SK-N-SH treated with all-trans-retinoic acid at 6 μM for 48 hours (cell line): ENCODE results near the gene FGB.

Experiments
- ATAC-seq: fragments of 200-7000 bp; cut with Tn5 transposase; 3 replicates; pipeline ENCODE4 v1.9.1; 2020; ENCODE audit warnings: mild to moderate bottlenecking, moderate library complexity
- ARNTL ChIP-seq: fragments of 450-650 bp; formaldehyde crosslinking; IDR thresholded peaks from 2 replicates; pipeline ENCODE4 v1.5.0; 2020; ENCODE audit warnings: low read depth, mild to moderate bottlenecking, moderate library complexity, borderline replicate concordance
- BACH2 ChIP-seq: fragments of 250-450 bp; sonication (Bioruptor Pico); IDR thresholded peaks from 2 replicates; pipeline ENCODE4 v1.9.0; 2021; ENCODE audit warnings: mild to moderate bottlenecking, borderline replicate concordance
- CSRNP3 ChIP-seq: fragments of 250-450 bp; sonication (Bioruptor Pico); IDR thresholded peaks from 2 replicates; pipeline ENCODE4 v1.5.1; 2021; ENCODE audit warnings: mild to moderate bottlenecking, moderate library complexity
- ESRRG ChIP-seq: fragments of 250-450 bp; sonication (Bioruptor Pico); IDR thresholded peaks from 2 replicates; pipeline ENCODE4 v1.6.1; 2021; ENCODE audit warnings: mild to moderate bottlenecking
- GLIS3 ChIP-seq: fragments of 250-450 bp; sonication (Bioruptor Pico); IDR thresholded peaks from 2 replicates; pipeline ENCODE4 v1.5.0; 2020; ENCODE audit warnings: mild to moderate bottlenecking, moderate library complexity
- OSR1 ChIP-seq: fragments of 250-450 bp; sonication (Bioruptor Pico); IDR thresholded peaks from 2 replicates; pipeline ENCODE4 v1.8.0; 2022; ENCODE audit warnings: moderate library complexity, mild to moderate bottlenecking, inconsistent platforms
- POU6F1 ChIP-seq: fragments of 250-450 bp; sonication (Bioruptor Pico); IDR thresholded peaks from 2 replicates; pipeline ENCODE4 v1.8.0; 2021; ENCODE audit warnings: low read depth, mild to moderate bottlenecking, moderate library complexity, borderline replicate concordance
- PPARA ChIP-seq: fragments of 250-450 bp; sonication (Bioruptor Pico); IDR thresholded peaks from 2 replicates; pipeline ENCODE4 v1.5.0; 2020; ENCODE audit warnings: mild to moderate bottlenecking, borderline replicate concordance
- RARB ChIP-seq: fragments of 250-450 bp; sonication (Bioruptor Pico); IDR thresholded peaks from 2 replicates; pipeline ENCODE4 v1.8.0; 2021; ENCODE audit warnings: mild to moderate bottlenecking, moderate library complexity
- SNAI2 ChIP-seq: fragments of 250-450 bp; sonication (Bioruptor Pico); IDR thresholded peaks from 2 replicates; pipeline ENCODE4 v1.5.0; 2020; ENCODE audit warnings: mild to moderate bottlenecking, moderate library complexity
- TCF4 ChIP-seq: fragments of 250-450 bp; sonication (Bioruptor Pico); IDR thresholded peaks from 2 replicates; pipeline ENCODE4 v1.8.0; 2021; ENCODE audit warnings: mild to moderate bottlenecking, moderate library complexity, borderline replicate concordance
- TOX ChIP-seq: fragments of 250-450 bp; sonication (Bioruptor Pico); IDR thresholded peaks from 2 replicates; pipeline ENCODE4 v1.8.0; 2021; ENCODE audit warnings: mild to moderate bottlenecking, moderate library complexity, borderline replicate concordance
- TSHZ2 ChIP-seq: fragments of 250-450 bp; sonication (Bioruptor Pico); IDR thresholded peaks from 2 replicates; pipeline ENCODE4 v1.5.0; 2020; ENCODE audit warnings: mild to moderate bottlenecking, moderate library complexity
- ZC3H10 ChIP-seq: fragments of 250-450 bp; sonication (Bioruptor Pico); IDR thresholded peaks from 2 replicates; pipeline ENCODE4 v1.5.1; 2021; ENCODE audit warnings: mild to moderate bottlenecking, moderate library complexity
- ZFP3 ChIP-seq: fragments of 250-450 bp; sonication (Bioruptor Pico); IDR thresholded peaks from 2 replicates; pipeline ENCODE4 v1.5.0; 2020; ENCODE audit warnings: mild to moderate bottlenecking, moderate library complexity
- ZFP30 ChIP-seq: fragments of 450-650 bp; formaldehyde crosslinking; IDR thresholded peaks from 2 replicates; pipeline ENCODE4 v1.5.0; 2022; ENCODE audit warnings: mild to moderate bottlenecking, moderate library complexity
- ZNF565 ChIP-seq: fragments of 450-650 bp; formaldehyde crosslinking; conservative IDR thresholded peaks from 2 replicates; pipeline ENCODE4 v1.5.0; 2020; ENCODE audit warnings: low read depth, mild to moderate bottlenecking, moderate library complexity
- ZNF70 ChIP-seq: fragments of 450-650 bp; formaldehyde crosslinking; IDR thresholded peaks from 2 replicates; pipeline ENCODE4 v1.5.0; 2020; ENCODE audit warnings: mild to moderate bottlenecking, moderate library complexity
- ZNF8 ChIP-seq: fragments of 450-650 bp; formaldehyde crosslinking; IDR thresholded peaks from 2 replicates; pipeline ENCODE4 v1.5.0; 2020; ENCODE audit warnings: mild to moderate bottlenecking, moderate library complexity
- TF ChIP-seq, protein P1 (sequence below): fragments of 250-450 bp; sonication (Bioruptor Pico); IDR thresholded peaks from 2 replicates; pipeline ENCODE4 v1.5.1; 2020; ENCODE audit warnings: low read depth, mild to moderate bottlenecking, moderate library complexity

FGB gene

DNA sequence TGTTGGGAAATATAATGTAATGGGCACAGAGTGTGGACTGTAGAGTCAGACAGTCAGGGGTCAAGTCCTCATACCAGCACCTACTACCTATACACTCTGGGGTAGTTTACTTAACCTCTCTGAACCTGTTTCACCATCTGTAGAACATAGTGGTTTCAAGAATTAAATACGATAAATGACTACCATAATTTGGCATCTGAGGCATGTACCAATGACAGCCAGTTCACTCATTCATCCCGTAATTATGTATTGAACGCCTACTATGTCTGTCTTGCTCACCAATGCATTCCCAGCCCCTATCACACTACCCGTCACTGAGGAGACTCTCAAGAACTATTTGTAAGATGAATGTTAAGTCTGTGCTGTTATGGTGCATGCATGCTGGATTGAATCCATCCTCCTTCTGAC, 2.0 kb upstream of the FGB start:
- no peak for ATAC-seq

DNA sequence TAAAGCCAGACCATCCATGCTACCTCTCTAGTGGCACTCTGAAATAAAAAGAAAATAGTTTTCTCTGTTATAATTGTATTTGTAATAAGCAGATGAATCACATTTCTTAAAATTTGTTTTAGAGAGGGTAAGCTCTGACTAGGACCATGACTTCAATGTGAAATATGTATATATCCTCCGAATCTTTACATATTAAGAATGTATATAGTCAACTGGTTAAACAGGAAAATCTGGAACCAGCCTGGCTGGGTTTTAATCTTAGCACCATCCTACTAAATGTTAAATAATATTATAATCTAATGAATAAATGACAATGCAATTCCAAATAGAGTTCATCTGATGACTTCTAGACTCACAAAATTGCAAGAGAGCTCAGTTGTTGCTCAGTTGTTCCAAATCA, 1.5 kb downstream of the FGB start:
- no peak for ATAC-seq
- no peak for TF ChIP-seq SNAI2
- no peak for TF ChIP-seq ZNF8 (CRISPR knock-in tag)
- no peak for TF ChIP-seq PPARA
- TF ChIP-seq RARB (CRISPR knock-in tag) = no peak
- no peak for TF ChIP-seq ZC3H10
- TF ChIP-seq ZFP3 (CRISPR knock-in tag) = no peak
- TF ChIP-seq ZNF70 (CRISPR knock-in tag) = no peak
- no peak for TF ChIP-seq ZFP30 (CRISPR knock-in tag)
- no peak for TF ChIP-seq ARNTL (CRISPR knock-in tag)
- no peak for TF ChIP-seq CSRNP3 (CRISPR knock-in tag)
- TF ChIP-seq, protein P1, sequence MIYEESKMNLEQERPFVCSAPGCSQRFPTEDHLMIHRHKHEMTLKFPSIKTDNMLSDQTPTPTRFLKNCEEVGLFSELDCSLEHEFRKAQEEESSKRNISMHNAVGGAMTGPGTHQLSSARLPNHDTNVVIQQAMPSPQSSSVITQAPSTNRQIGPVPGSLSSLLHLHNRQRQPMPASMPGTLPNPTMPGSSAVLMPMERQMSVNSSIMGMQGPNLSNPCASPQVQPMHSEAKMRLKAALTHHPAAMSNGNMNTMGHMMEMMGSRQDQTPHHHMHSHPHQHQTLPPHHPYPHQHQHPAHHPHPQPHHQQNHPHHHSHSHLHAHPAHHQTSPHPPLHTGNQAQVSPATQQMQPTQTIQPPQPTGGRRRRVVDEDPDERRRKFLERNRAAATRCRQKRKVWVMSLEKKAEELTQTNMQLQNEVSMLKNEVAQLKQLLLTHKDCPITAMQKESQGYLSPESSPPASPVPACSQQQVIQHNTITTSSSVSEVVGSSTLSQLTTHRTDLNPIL (CRISPR knock-in tag) = no peak
- no peak for TF ChIP-seq TCF4 (CRISPR knock-in tag)
- TF ChIP-seq OSR1 (CRISPR knock-in tag) = no peak
- TF ChIP-seq TOX = no peak
- TF ChIP-seq BACH2 = no peak
- no peak for TF ChIP-seq ESRRG
- TF ChIP-seq ZNF565 (CRISPR knock-in tag) = no peak
- no peak for TF ChIP-seq GLIS3 (CRISPR knock-in tag)
- TF ChIP-seq POU6F1 (CRISPR knock-in tag) = no peak

More for the DNA sequence above, 2.0 kb upstream of the FGB start:
- TF ChIP-seq ZFP30 (CRISPR knock-in tag) (no peak), ZNF70 (CRISPR knock-in tag) (no peak), ZC3H10 (no peak), POU6F1 (CRISPR knock-in tag) (no peak), ESRRG (no peak)
- TF ChIP-seq, protein P1 (CRISPR knock-in tag) = no peak

GRCh38 chr4:154565704-154566103, 2.9 kb downstream of the FGB start:
- TF ChIP-seq ZNF565 (CRISPR knock-in tag) (no peak), TCF4 (CRISPR knock-in tag) (no peak), POU6F1 (CRISPR knock-in tag) (no peak), ZFP3 (CRISPR knock-in tag) (no peak), GLIS3 (CRISPR knock-in tag) (no peak), SNAI2 (no peak), ESRRG (no peak), CSRNP3 (CRISPR knock-in tag) (no peak), ZNF70 (CRISPR knock-in tag) (no peak), ZNF8 (CRISPR knock-in tag) (no peak), ZFP30 (CRISPR knock-in tag) (no peak), TSHZ2 (no peak)
- ATAC-seq = no peak
